Activated naive CD4-positive, alpha-beta T cell treated with anti-CD3 and anti-CD28 coated beads, Interleukin-2, amount 50 U/mL, for 72 hours (primary cell): ENCODE results near the gene GIMAP5. TPM values are rescaled to one million over a fixed set of nuclear protein-coding genes. Genes with fewer than 3 reads are reported as not detected.

Experiments used
- ATAC-seq, 2 donors: fragments of 150-1000 bp; cut with Tn5 transposase; 2 replicates each; pipeline ENCODE4 v1.10.0; 2021; ENCODE audit warnings: mild to moderate bottlenecking in 2 of 2, moderate library complexity in 2 of 2
- DNase-seq, 2 donors: peaks; one replicate each; pipeline ENCODE4 v3.0.0; 2021 to 2022; ENCODE audit warnings: low spot score in 2 of 2
- H3K27ac Mint-ChIP-seq, 2 donors: one replicate each; pipeline ENCODE4 v1.8.0; 2022; ENCODE audit warnings: mild to moderate bottlenecking in 2 of 2, mixed read lengths in 2 of 2
- H3K36me3 Mint-ChIP-seq, 2 donors: one replicate each; pipeline ENCODE4 v1.8.0; 2022; ENCODE audit warnings: mixed read lengths in 2 of 2
- H3K9me3 Mint-ChIP-seq, 2 donors: one replicate each; pipeline ENCODE4 v1.8.0; 2022; ENCODE audit warnings: mixed read lengths in 2 of 2
- total RNA-seq, 2 donors: library from RNA; stranded (reverse); gene quantifications; one replicate each; pipeline ENCODE4 v1.2.3, GENCODE V29; 2022

Gene GIMAP5
- 100 to 1,000 TPM in 1 of 2 donors, 10 to 100 TPM in 1; 73.1 to 115 TPM for total RNA-seq

GRCh38 chr7:150737265-150738055 lies at the start of gene GIMAP5:
Gene GIMAP5 (plus strand): TSS chr7:150737418. CDS start chr7:150740885, 3,467 bp downstream.
- ATAC-seq (peak; percentile 33 to 36), DNase-seq (peak in 1 of 2 donors; percentile 51)
- Mint-ChIP-seq H3K36me3 (peaks cover 50 to 52% of the 10 kb centered on the region in 2 donors), H3K9me3 (no peaks in the 10 kb centered on the region), H3K27ac (peak within 1 kb of the TSS; percentile 92 to 96)

DNA sequence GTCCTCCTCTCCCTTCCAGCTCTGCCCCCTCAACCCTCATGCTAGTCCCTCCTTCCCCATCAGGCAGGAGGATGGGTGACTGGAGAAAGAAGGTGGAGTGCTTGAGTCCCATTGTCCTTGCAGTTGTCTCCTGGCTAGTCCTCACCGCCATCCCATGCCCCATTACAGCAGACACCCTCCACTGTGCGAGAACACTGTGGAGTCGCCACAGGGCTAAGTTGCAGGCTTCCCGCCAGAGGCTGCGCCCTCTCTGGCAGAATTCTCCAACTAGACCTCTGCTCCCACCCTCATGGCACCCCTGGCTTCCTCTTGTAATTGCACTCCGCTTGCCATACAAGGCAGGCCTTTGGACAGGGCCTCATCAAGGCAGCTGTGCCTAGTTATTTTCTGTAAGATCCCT lies 48.6 kb upstream of the GIMAP5 start:
- Mint-ChIP-seq H3K27ac (peak overlapping the region; percentile 67 to 72), H3K9me3 (peaks cover 33% of the 10 kb centered on the region in 2 donors), H3K36me3 (peaks cover 72 to 77% of the 10 kb centered on the region in 2 donors)
- DNase-seq, result no peak
- ATAC-seq, result no peak

DNA sequence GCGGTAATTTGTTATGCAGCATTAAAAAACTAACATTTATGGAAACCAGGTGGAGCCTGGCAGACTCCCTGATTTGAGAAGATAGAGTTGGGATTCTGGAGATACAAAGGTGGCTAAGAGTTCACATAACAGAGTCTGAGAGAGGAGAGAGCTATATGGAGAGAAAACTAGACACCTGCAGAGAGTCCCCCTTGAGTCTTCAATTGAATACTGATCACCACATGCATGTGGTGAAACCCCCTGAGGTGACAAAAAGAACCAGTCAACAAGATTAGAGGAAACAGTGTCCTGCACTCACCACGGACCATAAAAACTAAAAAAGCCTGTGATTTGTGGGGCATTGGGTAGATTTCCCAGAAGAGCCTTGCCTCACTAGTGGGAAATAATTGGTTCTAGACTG lies 41.6 kb upstream of the GIMAP5 start:
- no peak for ATAC-seq
- Mint-ChIP-seq H3K27ac (no peak overlapping the region), H3K9me3 (peaks cover 50 to 66% of the 10 kb centered on the region in 2 donors), H3K36me3 (peaks cover 65 to 79% of the 10 kb centered on the region in 2 donors)
- no peak for DNase-seq

DNA sequence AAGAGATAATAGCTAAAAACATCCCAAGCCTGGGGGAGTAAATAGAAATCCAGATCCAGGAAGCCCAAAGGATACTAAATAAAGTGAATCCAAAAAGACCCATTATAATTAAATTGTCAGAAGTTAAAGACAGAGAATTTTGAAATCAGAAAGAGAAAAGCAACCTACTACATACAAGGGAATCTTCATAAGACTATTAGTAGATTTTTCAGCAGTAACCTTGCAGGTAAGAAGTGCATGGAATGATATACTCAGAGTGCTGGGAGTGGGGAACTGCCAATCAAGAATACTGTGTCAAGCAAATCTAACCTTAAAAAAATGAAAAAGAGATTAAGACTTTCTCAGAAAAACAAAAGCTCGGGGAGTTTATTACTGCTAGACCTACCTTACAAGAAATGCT lies 34.0 kb upstream of the GIMAP5 start:
- peaks cover 63 to 72% of the 10 kb centered on the region in 2 donors for H3K36me3 Mint-ChIP-seq

GRCh38 chr7:150715293-150715692 lies 21.9 kb upstream of the GIMAP5 start:
- ATAC-seq, result peak; percentile 63 to 77
- H3K9me3 Mint-ChIP-seq, result peaks cover 13 to 18% of the 10 kb centered on the region in 2 donors
- peak overlapping the region; percentile 85 to 98 for H3K27ac Mint-ChIP-seq
- no peak for DNase-seq
- peaks cover 47 to 66% of the 10 kb centered on the region in 2 donors for H3K36me3 Mint-ChIP-seq

More for the DNA sequence above, 34.0 kb upstream of the GIMAP5 start:
- no peak for ATAC-seq
- Mint-ChIP-seq H3K27ac (no peak overlapping the region), H3K9me3 (peaks cover 54 to 73% of the 10 kb centered on the region in 2 donors)
- DNase-seq, result no peak

DNA sequence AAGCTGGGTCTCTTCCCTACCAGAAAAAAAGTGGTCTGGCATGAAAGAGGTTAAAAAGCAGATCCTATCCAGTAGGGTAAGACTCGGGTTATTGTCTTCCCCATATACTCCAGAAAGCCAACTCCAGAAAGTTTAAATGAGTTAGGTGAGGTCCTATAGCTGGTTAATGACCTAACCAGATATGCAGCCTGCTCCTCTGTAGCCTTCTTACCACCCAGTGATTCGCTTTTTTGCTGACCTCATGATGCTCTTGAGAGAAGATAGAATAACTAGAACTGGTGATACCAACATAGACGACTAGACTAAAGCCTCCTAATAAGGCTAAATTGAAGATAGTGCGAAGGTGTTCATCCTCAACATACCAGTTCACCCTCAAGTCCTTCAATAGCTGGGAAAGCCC lies 21.5 kb upstream of the GIMAP5 start:
- DNase-seq (no peak), ATAC-seq (peak in 1 of 2 donors; percentile 28)
- Mint-ChIP-seq H3K36me3 (peaks cover 48 to 70% of the 10 kb centered on the region in 2 donors), H3K9me3 (peaks cover 13 to 18% of the 10 kb centered on the region in 2 donors), H3K27ac (peak overlapping the region; percentile 85 to 98)

- Mint-ChIP-seq H3K36me3 (peaks cover 54 to 77% of the 10 kb centered on the region in 2 donors), H3K9me3 (peaks cover 13 to 18% of the 10 kb centered on the region in 2 donors), H3K27ac (peak within 1 kb of the TSS; percentile 85 to 98)
- ATAC-seq (peak; percentile 67 to 78), DNase-seq (peak in 1 of 2 donors; percentile 51)
These were observed 20.9 kb upstream of the GIMAP5 start, which contains the start of gene GIMAP1 for GRCh38 chr7:150716368-150716767. Gene GIMAP1 (plus strand): TSS chr7:150716613. CDS start chr7:150719048, 2,435 bp downstream.

DNA sequence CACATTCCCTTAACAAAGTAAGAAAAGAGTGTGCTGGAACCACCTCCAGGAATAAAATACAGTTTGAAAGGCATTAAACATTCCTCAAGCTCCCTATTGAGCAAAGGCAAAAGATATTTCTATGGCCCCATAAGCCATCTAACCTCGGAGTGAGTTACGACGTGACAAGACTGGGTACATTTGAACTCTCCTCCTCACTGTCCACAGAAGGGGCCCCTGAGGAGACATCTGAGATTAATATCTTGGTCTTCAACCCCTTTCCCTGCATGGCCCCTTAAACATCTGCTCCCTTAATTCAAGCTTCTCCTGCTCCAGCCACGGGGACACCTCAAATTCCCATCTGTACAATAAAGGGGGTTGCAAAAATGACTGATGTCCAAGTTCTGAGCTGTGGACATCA lies 20.3 kb upstream of the GIMAP5 start:
- no peak for DNase-seq
- ATAC-seq, result no peak
- H3K9me3 Mint-ChIP-seq, result peaks cover 13 to 18% of the 10 kb centered on the region in 2 donors
- H3K36me3 Mint-ChIP-seq, result peaks cover 59 to 82% of the 10 kb centered on the region in 2 donors
- peak overlapping the region; percentile 85 to 98 for H3K27ac Mint-ChIP-seq

- peak in 1 of 2 donors; percentile 21 for DNase-seq
- ATAC-seq, result peak in 1 of 2 donors; percentile 45
- Mint-ChIP-seq H3K27ac (peak overlapping the region; percentile 67 to 85), H3K9me3 (peaks cover 7 to 13% of the 10 kb centered on the region in 2 donors), H3K36me3 (peaks cover 58 to 84% of the 10 kb centered on the region in 2 donors)
These were observed 19.3 kb upstream of the GIMAP5 start for GRCh38 chr7:150717814-150718420.

DNA sequence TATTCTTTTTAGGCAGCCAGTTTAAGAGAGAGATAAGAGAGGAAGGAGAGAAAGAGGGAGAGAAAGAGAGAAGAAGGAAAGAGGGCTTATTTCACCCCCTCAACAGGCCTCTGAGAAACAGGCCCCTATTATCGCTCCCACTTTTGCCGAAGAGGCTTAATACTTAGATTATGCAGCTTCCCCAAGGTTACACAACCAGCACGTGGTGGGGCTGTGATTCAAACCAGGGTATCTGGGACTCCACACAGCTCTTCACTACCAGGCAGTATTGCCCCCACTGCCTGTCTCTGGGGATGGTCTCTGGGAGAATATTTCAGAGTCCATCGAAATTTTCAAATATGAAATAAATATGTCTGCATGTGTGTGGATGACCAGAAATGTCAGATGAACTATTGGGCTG lies 17.8 kb upstream of the GIMAP5 start:
- H3K9me3 Mint-ChIP-seq, result peaks cover 0 to 13% of the 10 kb centered on the region in 2 donors
- DNase-seq (no peak), ATAC-seq (no peak)
- H3K27ac Mint-ChIP-seq, result peak overlapping the region; percentile 5 to 85
- H3K36me3 Mint-ChIP-seq, result peaks cover 62 to 88% of the 10 kb centered on the region in 2 donors

- DNase-seq (no peak), ATAC-seq (no peak)
- peak overlapping the region; percentile 51 to 85 for H3K27ac Mint-ChIP-seq
- H3K9me3 Mint-ChIP-seq, result peaks cover 0 to 9% of the 10 kb centered on the region in 2 donors
- peaks cover 65 to 87% of the 10 kb centered on the region in 2 donors for H3K36me3 Mint-ChIP-seq
These were observed 17.0 kb upstream of the GIMAP5 start for GRCh38 chr7:150719960-150720891.

GRCh38 chr7:150721970-150722373 lies 15.2 kb upstream of the GIMAP5 start:
- Mint-ChIP-seq H3K27ac (peak overlapping the region; percentile 19 to 24), H3K36me3 (peaks cover 64 to 97% of the 10 kb centered on the region in 2 donors), H3K9me3 (peaks cover 8 to 20% of the 10 kb centered on the region in 2 donors)
- ATAC-seq (no peak), DNase-seq (no peak)

GRCh38 chr7:150722431-150722931 lies 14.7 kb upstream of the GIMAP5 start:
- DNase-seq, result no peak
- Mint-ChIP-seq H3K27ac (peak overlapping the region in 1 of 2 donors; percentile 24), H3K9me3 (peaks cover 11 to 25% of the 10 kb centered on the region in 2 donors), H3K36me3 (peaks cover 65 to 97% of the 10 kb centered on the region in 2 donors)
- no peak for ATAC-seq

DNA sequence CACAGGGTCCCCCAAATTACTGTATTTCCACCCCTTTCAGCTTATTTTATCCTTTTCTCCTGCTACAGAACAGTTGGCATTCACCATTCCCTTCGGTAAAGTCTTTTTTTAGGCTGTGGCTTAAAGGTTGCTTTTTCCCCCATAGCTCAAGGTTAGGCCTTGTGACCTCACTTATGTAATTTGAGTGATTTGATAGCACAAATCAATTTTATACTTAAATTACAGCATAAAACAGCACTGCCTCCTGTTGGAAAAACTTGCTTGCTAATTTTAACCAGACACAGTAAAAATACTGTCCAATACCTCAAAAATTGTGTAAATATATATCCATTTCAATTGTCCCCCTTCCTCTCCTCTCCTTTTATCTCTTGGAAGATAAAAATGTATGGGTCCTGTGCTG lies 13.8 kb upstream of the GIMAP5 start:
- DNase-seq, result no peak
- H3K36me3 Mint-ChIP-seq, result peaks cover 66 to 97% of the 10 kb centered on the region in 2 donors
- peak overlapping the region in 1 of 2 donors; percentile 66 for H3K27ac Mint-ChIP-seq
- no peak for ATAC-seq
- peaks cover 17 to 35% of the 10 kb centered on the region in 2 donors for H3K9me3 Mint-ChIP-seq

DNA sequence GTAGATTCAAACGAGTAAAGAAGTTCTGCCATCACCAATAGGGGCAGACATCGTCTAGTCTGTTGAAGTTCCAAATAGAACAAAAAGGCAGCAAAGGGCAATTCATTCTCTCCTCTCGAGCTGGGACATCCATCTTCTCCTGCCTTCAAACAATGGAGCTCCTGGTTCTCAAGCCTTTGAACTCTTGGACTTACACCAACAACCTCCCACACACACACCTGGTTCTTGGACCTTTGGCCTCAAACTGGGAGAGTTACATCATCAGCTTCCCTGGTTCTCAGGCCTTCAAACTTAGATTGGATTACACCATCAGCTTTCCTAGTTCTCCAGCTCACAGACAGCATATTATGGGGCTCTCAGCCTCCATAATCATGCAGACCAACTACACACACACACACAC lies 9.8 kb upstream of the GIMAP5 start:
- H3K36me3 Mint-ChIP-seq, result peaks cover 35 to 85% of the 10 kb centered on the region in 2 donors
- ATAC-seq (no peak), DNase-seq (no peak)
- H3K9me3 Mint-ChIP-seq, result peaks cover 17 to 40% of the 10 kb centered on the region in 2 donors
- H3K27ac Mint-ChIP-seq, result peak overlapping the region in 1 of 2 donors; percentile 30

DNA sequence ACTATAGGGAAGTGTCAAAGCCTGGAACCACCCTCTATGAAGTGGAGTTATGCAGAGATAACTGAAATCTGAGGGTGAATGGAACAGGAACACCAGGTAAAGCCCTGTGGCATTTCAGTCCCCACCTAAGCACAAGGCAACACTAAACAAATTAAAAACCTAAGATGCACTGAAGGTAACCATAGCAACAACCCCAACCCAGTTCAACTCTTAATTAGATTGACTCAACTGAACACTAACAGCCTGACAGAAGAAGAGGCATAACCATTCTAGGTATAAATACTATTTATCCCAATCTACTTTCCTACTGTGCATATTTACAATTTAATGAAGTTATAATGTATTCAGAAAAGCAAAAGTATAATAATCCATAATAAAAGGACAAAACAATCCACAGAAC lies 9.2 kb upstream of the GIMAP5 start:
- DNase-seq (no peak), ATAC-seq (no peak)
- peaks cover 34 to 78% of the 10 kb centered on the region in 2 donors for H3K36me3 Mint-ChIP-seq
- peaks cover 17 to 40% of the 10 kb centered on the region in 2 donors for H3K9me3 Mint-ChIP-seq
- peak overlapping the region in 1 of 2 donors; percentile 30 for H3K27ac Mint-ChIP-seq
